GM23338 (cell line): ENCODE data around the gene DRAM2. TPM values are rescaled to one million over a fixed set of nuclear protein-coding genes. Genes with fewer than 3 reads are reported as not detected.

Experiments used
- ATAC-seq: fragments of 200-7000 bp; cut with Tn5 transposase; 3 replicates; pipeline ENCODE4 v1.9.1; 2020
- DNase-seq: peaks from one replicate; pipeline ENCODE4 v3.0.0-alpha.2; 2015; ENCODE audit warnings: low spot score
- H2AFZ ChIP-seq: fragments of 200-600 bp; sonication (generic); 2 replicates; pipeline ENCODE4 v1.8.0; 2016; ENCODE audit warnings: antibody characterized with exemption, mild to moderate bottlenecking, moderate library complexity
- H3F3A ChIP-seq: fragments of 200-600 bp; sonication (generic); replicated peaks from 2 replicates; pipeline ENCODE4 v1.8.0; 2017; ENCODE audit warnings: antibody characterized with exemption, mixed run types, low read depth
- H3K27ac ChIP-seq: fragments of 200-600 bp; sonication (generic); 2 replicates; pipeline ENCODE4 v1.6.1; 2016; ENCODE audit warnings: low read depth
- H3K27me3 ChIP-seq: fragments of 200-600 bp; sonication (generic); 2 replicates; pipeline ENCODE4 v1.8.0; 2016; ENCODE audit warnings: mild to moderate bottlenecking, mixed run types, moderate library complexity; ENCODE audit not compliant: insufficient read depth
- H3K36me3 ChIP-seq: fragments of 200-600 bp; sonication (generic); 2 replicates; pipeline ENCODE4 v1.8.0; 2016; ENCODE audit warnings: mild to moderate bottlenecking; ENCODE audit not compliant: insufficient read depth
- H3K4me1 ChIP-seq: fragments of 200-600 bp; sonication (generic); 2 replicates; pipeline ENCODE4 v1.8.0; 2016; ENCODE audit warnings: mild to moderate bottlenecking, moderate library complexity; ENCODE audit not compliant: insufficient read depth
- H3K4me2 ChIP-seq: fragments of 200-600 bp; sonication (generic); 2 replicates; pipeline ENCODE4 v1.7.1; 2017; ENCODE audit warnings: mixed run types
- H3K4me3 ChIP-seq: fragments of 200-600 bp; sonication (generic); 2 replicates; pipeline ENCODE4 v1.6.1; 2016; ENCODE audit warnings: mixed run types
- H3K79me2 ChIP-seq: fragments of 200-600 bp; sonication (generic); replicated peaks from 2 replicates; pipeline ENCODE4 v1.8.0; 2017; ENCODE audit warnings: mild to moderate bottlenecking; ENCODE audit not compliant: insufficient read depth
- H3K9me2 ChIP-seq: fragments of 200-600 bp; sonication (generic); 2 replicates; pipeline ENCODE4 v1.8.0; 2017; ENCODE audit not compliant: insufficient read depth
- H4K20me1 ChIP-seq: fragments of 200-600 bp; sonication (generic); replicated peaks from 2 replicates; pipeline ENCODE4 v1.8.0; 2017; ENCODE audit warnings: mild to moderate bottlenecking; ENCODE audit not compliant: insufficient read depth
- H3K27ac Mint-ChIP-seq: 2 replicates; pipeline ENCODE4 v1.8.0; 2020; ENCODE audit warnings: inconsistent platforms, mild to moderate bottlenecking, moderate library complexity, mixed read lengths
- H3K27me3 Mint-ChIP-seq: 3 replicates; pipeline ENCODE4 v1.8.0; 2022; ENCODE audit warnings: low read depth, mild to moderate bottlenecking, moderate library complexity, mixed read lengths, inconsistent platforms; ENCODE audit not compliant: insufficient read depth, poor library complexity
- H3K36me3 Mint-ChIP-seq: 3 replicates; pipeline ENCODE4 v1.8.0; 2021; ENCODE audit warnings: low read depth, mild to moderate bottlenecking, inconsistent platforms, moderate library complexity, mixed read lengths
- H3K4me1 Mint-ChIP-seq: 3 replicates; pipeline ENCODE4 v1.8.0; 2020; ENCODE audit warnings: mild to moderate bottlenecking, inconsistent platforms, mixed read lengths
- H3K4me3 Mint-ChIP-seq: 3 replicates; pipeline ENCODE4 v1.8.0; 2021; ENCODE audit warnings: moderate library complexity, mild to moderate bottlenecking, inconsistent platforms, mixed read lengths
- H3K9me3 Mint-ChIP-seq: 3 replicates; pipeline ENCODE4 v1.8.0; 2020; ENCODE audit warnings: moderate library complexity, mild to moderate bottlenecking, inconsistent platforms, mixed read lengths
- CREB1 ChIP-seq: fragments of 250-450 bp; sonication (Bioruptor Pico); IDR thresholded peaks from 2 replicates; pipeline ENCODE4 v1.5.0; 2020; ENCODE audit warnings: low read depth, mild to moderate bottlenecking, moderate library complexity
- EZH2phosphoT487 ChIP-seq: fragments of 200-600 bp; sonication (generic); IDR thresholded peaks from one replicate; pipeline ENCODE4 v1.8.1; 2018; ENCODE audit warnings: antibody characterized with exemption; ENCODE audit not compliant: unreplicated experiment
- JUNB ChIP-seq: IDR thresholded peaks from one replicate; pipeline ENCODE4 v1.6.1; 2016; ENCODE audit warnings: antibody characterized with exemption; ENCODE audit not compliant: unreplicated experiment
- NANOG ChIP-seq: IDR thresholded peaks from 2 replicates; pipeline ENCODE4 v1.6.1; 2016; ENCODE audit warnings: antibody characterized with exemption, borderline replicate concordance
- POLR2AphosphoS5 ChIP-seq: IDR thresholded peaks from 2 replicates; pipeline ENCODE4 v1.6.1; 2016; ENCODE audit warnings: antibody characterized with exemption, low read depth
- REST ChIP-seq: IDR thresholded peaks from one replicate; pipeline ENCODE4 v1.6.1; 2018; ENCODE audit warnings: antibody characterized with exemption; ENCODE audit not compliant: unreplicated experiment
- STAT1 ChIP-seq: IDR thresholded peaks from one replicate; pipeline ENCODE4 v1.6.1; 2016; ENCODE audit warnings: antibody characterized with exemption; ENCODE audit not compliant: unreplicated experiment
- polyA plus RNA-seq: library from polyadenylated mRNA; unstranded; fragments of >200 nt; fragmentation: Nextera tagmentation; extraction: Ambion mirVana; gene quantifications from 2 replicates; pipeline ENCODE4 v1.2.1, GENCODE V29; 2016
- total RNA-seq: library from RNA; depleted of rRNA; stranded (reverse); fragments of >200 nt; shearing (Covaris generic); gene quantifications from 2 replicates; pipeline ENCODE4 v1.2.3, GENCODE V29; 2014
- TF ChIP-seq, protein P1 (sequence below): IDR thresholded peaks from 2 replicates; pipeline ENCODE4 v1.6.1; 2016; ENCODE audit warnings: antibody characterized with exemption
- TF ChIP-seq, protein P2 (sequence below), 2 experiments: fragments of 200-600 bp in 1 of 2; sonication (generic) in 1 of 2; conservative IDR thresholded peaks; 2 replicates each; pipeline versions ENCODE4 v1.5.1 to v1.6.1; 2016 to 2017; ENCODE audit warnings: antibody characterized with exemption in 2 of 2, low read depth in 2 of 2, mild to moderate bottlenecking in 2 of 2, moderate library complexity in 1 of 2

Gene DRAM2
- total and polyA plus RNA-seq, 2 experiments from 2014 or later = 22.9 to 45.9 TPM

DNA sequence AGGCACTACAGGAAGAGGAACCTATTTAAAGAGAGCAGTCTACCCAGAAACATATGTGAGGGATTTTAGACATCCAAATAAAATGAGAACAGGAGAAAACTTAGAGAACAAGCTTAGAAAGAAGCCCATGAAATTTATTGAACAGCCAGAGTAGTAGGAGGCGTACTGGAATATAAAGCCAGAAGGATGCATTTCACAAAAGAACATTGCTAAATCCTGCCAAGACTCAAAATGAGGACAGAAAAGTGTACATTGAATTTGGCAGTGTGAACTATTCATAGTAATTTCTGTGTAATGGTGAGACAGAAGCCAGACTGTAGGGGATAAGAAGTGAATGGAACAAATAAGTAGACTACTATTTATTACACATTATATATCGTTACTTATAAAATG is 22.6 kb upstream of the DRAM2 start (continued):
- TF ChIP-seq, protein P1, sequence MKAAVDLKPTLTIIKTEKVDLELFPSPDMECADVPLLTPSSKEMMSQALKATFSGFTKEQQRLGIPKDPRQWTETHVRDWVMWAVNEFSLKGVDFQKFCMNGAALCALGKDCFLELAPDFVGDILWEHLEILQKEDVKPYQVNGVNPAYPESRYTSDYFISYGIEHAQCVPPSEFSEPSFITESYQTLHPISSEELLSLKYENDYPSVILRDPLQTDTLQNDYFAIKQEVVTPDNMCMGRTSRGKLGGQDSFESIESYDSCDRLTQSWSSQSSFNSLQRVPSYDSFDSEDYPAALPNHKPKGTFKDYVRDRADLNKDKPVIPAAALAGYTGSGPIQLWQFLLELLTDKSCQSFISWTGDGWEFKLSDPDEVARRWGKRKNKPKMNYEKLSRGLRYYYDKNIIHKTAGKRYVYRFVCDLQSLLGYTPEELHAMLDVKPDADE = no peak

- Histone ChIP-seq H3K27me3 (no peaks in the 10 kb centered on the region), H3K36me3 (no peaks in the 10 kb centered on the region), H3K27ac (no peak overlapping the region), H2AFZ (no peak overlapping the region), H3F3A (no peaks in the 10 kb centered on the region), H3K4me1 (no peaks in the 10 kb centered on the region), H3K79me2 (peaks cover 13% of the 10 kb centered on the region), H4K20me1 (no peaks in the 10 kb centered on the region), H3K9me2 (no peaks in the 10 kb centered on the region), H3K4me2 (no peak overlapping the region), H3K4me3 (no peak overlapping the region)
- H3K4me1 Mint-ChIP-seq = no peaks in the 10 kb centered on the region
- H3K36me3 Mint-ChIP-seq = peaks cover 6% of the 10 kb centered on the region; the same call in 2 of the 3 replicates
- no peak for ATAC-seq
- no peak overlapping the region for H3K4me3 Mint-ChIP-seq
- no peak for DNase-seq
- H3K27me3 Mint-ChIP-seq = no peaks in the 10 kb centered on the region
- H3K9me3 Mint-ChIP-seq = no peaks in the 10 kb centered on the region
- TF ChIP-seq JUNB (no peak), EZH2phosphoT487 (no peak), CREB1 (CRISPR knock-in tag) (no peak), STAT1 (no peak), NANOG (no peak), POLR2AphosphoS5 (no peak)
- TF ChIP-seq, protein P1 = no peak
- TF ChIP-seq, protein P2, sequence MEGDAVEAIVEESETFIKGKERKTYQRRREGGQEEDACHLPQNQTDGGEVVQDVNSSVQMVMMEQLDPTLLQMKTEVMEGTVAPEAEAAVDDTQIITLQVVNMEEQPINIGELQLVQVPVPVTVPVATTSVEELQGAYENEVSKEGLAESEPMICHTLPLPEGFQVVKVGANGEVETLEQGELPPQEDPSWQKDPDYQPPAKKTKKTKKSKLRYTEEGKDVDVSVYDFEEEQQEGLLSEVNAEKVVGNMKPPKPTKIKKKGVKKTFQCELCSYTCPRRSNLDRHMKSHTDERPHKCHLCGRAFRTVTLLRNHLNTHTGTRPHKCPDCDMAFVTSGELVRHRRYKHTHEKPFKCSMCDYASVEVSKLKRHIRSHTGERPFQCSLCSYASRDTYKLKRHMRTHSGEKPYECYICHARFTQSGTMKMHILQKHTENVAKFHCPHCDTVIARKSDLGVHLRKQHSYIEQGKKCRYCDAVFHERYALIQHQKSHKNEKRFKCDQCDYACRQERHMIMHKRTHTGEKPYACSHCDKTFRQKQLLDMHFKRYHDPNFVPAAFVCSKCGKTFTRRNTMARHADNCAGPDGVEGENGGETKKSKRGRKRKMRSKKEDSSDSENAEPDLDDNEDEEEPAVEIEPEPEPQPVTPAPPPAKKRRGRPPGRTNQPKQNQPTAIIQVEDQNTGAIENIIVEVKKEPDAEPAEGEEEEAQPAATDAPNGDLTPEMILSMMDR (conservative IDR thresholded peaks at IDR 0.05; ENCODE audit: low read depth in 2 of 2) = no peak
- H3K27ac Mint-ChIP-seq = no peak overlapping the region
Observed at GRCh38 chr1:111161843-111162487, 22.1 kb upstream of the DRAM2 start.

- Histone ChIP-seq H3F3A (no peaks in the 10 kb centered on the region), H4K20me1 (peaks cover 14% of the 10 kb centered on the region; the same call in 1 of the 2 replicates), H3K9me2 (no peaks in the 10 kb centered on the region), H3K27me3 (no peaks in the 10 kb centered on the region), H2AFZ (no peak overlapping the region), H3K79me2 (peaks cover 53% of the 10 kb centered on the region), H3K4me1 (no peaks in the 10 kb centered on the region), H3K36me3 (peaks cover 9% of the 10 kb centered on the region; the same call in 1 of the 2 replicates), H3K4me3 (no peak overlapping the region), H3K4me2 (no peak overlapping the region), H3K27ac (no peak overlapping the region)
- Mint-ChIP-seq H3K27ac (no peak overlapping the region), H3K4me1 (no peaks in the 10 kb centered on the region), H3K9me3 (no peaks in the 10 kb centered on the region), H3K4me3 (no peak overlapping the region), H3K27me3 (peaks cover 2% of the 10 kb centered on the region), H3K36me3 (peaks cover 19% of the 10 kb centered on the region)
- no peak for DNase-seq
- no peak for ATAC-seq
- TF ChIP-seq REST (no peak), NANOG (no peak), POLR2AphosphoS5 (no peak)
Observed at GRCh38 chr1:111157431-111157830, 17.5 kb upstream of the DRAM2 start.
